ENCODE results near the gene IMMT. TPM values are rescaled to one million over a fixed set of nuclear protein-coding genes. Genes with fewer than 3 reads are reported as not detected.

Gene IMMT
- total RNA-seq, 1 donor from 2014 or later: 99.4 TPM

GRCh38 chr2:86203614-86204013, 8.4 kb upstream of the IMMT start:
- TF ChIP-seq EZH2 (IDR thresholded peaks at IDR 0.05; ENCODE audit: insufficient read depth, low read length): no peak
- no peak for TF ChIP-seq CTCF (IDR thresholded peaks at IDR 0.05; ENCODE audit: insufficient read depth, low read depth, low read length)
- Mint-ChIP-seq H3K27me3 (ENCODE audit: low read depth, unreplicated experiment) (no peaks in the 10 kb centered on the region), H3K36me3 (ENCODE audit: low read depth, unreplicated experiment) (peaks cover 2% of the 10 kb centered on the region), H3K4me1 (ENCODE audit: low read depth, unreplicated experiment) (peaks cover 15% of the 10 kb centered on the region), H3K9me3 (ENCODE audit: unreplicated experiment) (no peaks in the 10 kb centered on the region), H3K27ac (ENCODE audit: unreplicated experiment) (no peak overlapping the region), H3K4me3 (ENCODE audit: unreplicated experiment) (no peak overlapping the region)
- Histone ChIP-seq H3K4me3 (ENCODE audit: insufficient read depth, low read depth, low read length) (no peak overlapping the region), H3K4me2 (ENCODE audit: low read length) (no peak overlapping the region), H3K9ac (ENCODE audit: low read length) (no peak overlapping the region), H3K27me3 (ENCODE audit: insufficient read depth, low read length) (no peaks in the 10 kb centered on the region), H3K27ac (ENCODE audit: low read depth, low read length) (no peak overlapping the region), H3K9me3 (ENCODE audit: insufficient read depth, low read depth, low read length) (no peaks in the 10 kb centered on the region), H3K36me3 (ENCODE audit: insufficient read depth, low read length) (peaks cover 17% of the 10 kb centered on the region), H4K20me1 (ENCODE audit: insufficient read depth, low read length) (peaks cover 16% of the 10 kb centered on the region), H2AFZ (ENCODE audit: low read depth, low read length) (no peak overlapping the region), H3K79me2 (ENCODE audit: insufficient read depth, low read length) (peaks cover 63% of the 10 kb centered on the region), H3K4me1 (ENCODE audit: insufficient read depth, low read length) (no peaks in the 10 kb centered on the region)
- no peak for DNase-seq (ENCODE audit: low read depth)
- no peak for FAIRE-seq

GRCh38 chr2:86202702-86203101, 7.4 kb upstream of the IMMT start:
- peaks cover 16% of the 10 kb centered on the region for H4K20me1 ChIP-seq (ENCODE audit: insufficient read depth, low read length)
- peaks cover 63% of the 10 kb centered on the region for H3K79me2 ChIP-seq (ENCODE audit: insufficient read depth, low read length)
- H3K36me3 ChIP-seq (ENCODE audit: insufficient read depth, low read length): peaks cover 14% of the 10 kb centered on the region
- no peak overlapping the region for H3K4me3 ChIP-seq (ENCODE audit: insufficient read depth, low read depth, low read length)
- no peaks in the 10 kb centered on the region for H3K9me3 ChIP-seq (ENCODE audit: insufficient read depth, low read depth, low read length)
- no peaks in the 10 kb centered on the region for H3K27me3 Mint-ChIP-seq (ENCODE audit: low read depth, unreplicated experiment)
- no peak overlapping the region for H3K4me2 ChIP-seq (ENCODE audit: low read length)
- FAIRE-seq (no peak), DNase-seq (ENCODE audit: low read depth) (no peak)
- no peak overlapping the region for H3K9ac ChIP-seq (ENCODE audit: low read length)
- peak overlapping the region; percentile 30 for H3K4me3 Mint-ChIP-seq (ENCODE audit: unreplicated experiment)
- no peak overlapping the region for H2AFZ ChIP-seq (ENCODE audit: low read depth, low read length)
- H3K4me1 Mint-ChIP-seq (ENCODE audit: low read depth, unreplicated experiment): peaks cover 15% of the 10 kb centered on the region
- H3K4me1 ChIP-seq (ENCODE audit: insufficient read depth, low read length): no peaks in the 10 kb centered on the region
- H3K9me3 Mint-ChIP-seq (ENCODE audit: unreplicated experiment): no peaks in the 10 kb centered on the region
- H3K27ac ChIP-seq (ENCODE audit: low read depth, low read length): no peak overlapping the region
- H3K27me3 ChIP-seq (ENCODE audit: insufficient read depth, low read length): no peaks in the 10 kb centered on the region
- H3K27ac Mint-ChIP-seq (ENCODE audit: unreplicated experiment): no peak overlapping the region
- no peak for TF ChIP-seq CTCF (IDR thresholded peaks at IDR 0.05; ENCODE audit: insufficient read depth, low read depth, low read length)
- TF ChIP-seq EZH2 (IDR thresholded peaks at IDR 0.05; ENCODE audit: insufficient read depth, low read length): no peak
- H3K36me3 Mint-ChIP-seq (ENCODE audit: low read depth, unreplicated experiment): no peaks in the 10 kb centered on the region

GRCh38 chr2:86202336-86202692, 7.1 kb upstream of the IMMT start:
- H3K9me3 Mint-ChIP-seq (ENCODE audit: unreplicated experiment): no peaks in the 10 kb centered on the region
- Histone ChIP-seq H3K9me3 (ENCODE audit: insufficient read depth, low read depth, low read length) (no peaks in the 10 kb centered on the region), H3K27ac (ENCODE audit: low read depth, low read length) (no peak overlapping the region), H2AFZ (ENCODE audit: low read depth, low read length) (no peak overlapping the region), H3K27me3 (ENCODE audit: insufficient read depth, low read length) (no peaks in the 10 kb centered on the region), H3K4me2 (ENCODE audit: low read length) (peak overlapping the region; percentile 50), H3K36me3 (ENCODE audit: insufficient read depth, low read length) (peaks cover 11% of the 10 kb centered on the region), H3K4me1 (ENCODE audit: insufficient read depth, low read length) (no peaks in the 10 kb centered on the region), H3K79me2 (ENCODE audit: insufficient read depth, low read length) (peaks cover 63% of the 10 kb centered on the region), H4K20me1 (ENCODE audit: insufficient read depth, low read length) (peaks cover 16% of the 10 kb centered on the region), H3K4me3 (ENCODE audit: insufficient read depth, low read depth, low read length) (no peak overlapping the region), H3K9ac (ENCODE audit: low read length) (no peak overlapping the region)
- DNase-seq (ENCODE audit: low read depth): no peak
- peak overlapping the region; percentile 60 for H3K27ac Mint-ChIP-seq (ENCODE audit: unreplicated experiment)
- H3K27me3 Mint-ChIP-seq (ENCODE audit: low read depth, unreplicated experiment): no peaks in the 10 kb centered on the region
- TF ChIP-seq CTCF (IDR thresholded peaks at IDR 0.05; ENCODE audit: insufficient read depth, low read depth, low read length): no peak
- no peak for TF ChIP-seq EZH2 (IDR thresholded peaks at IDR 0.05; ENCODE audit: insufficient read depth, low read length)
- peaks cover 15% of the 10 kb centered on the region for H3K4me1 Mint-ChIP-seq (ENCODE audit: low read depth, unreplicated experiment)
- no peaks in the 10 kb centered on the region for H3K36me3 Mint-ChIP-seq (ENCODE audit: low read depth, unreplicated experiment)
- peak overlapping the region; percentile 31 for H3K4me3 Mint-ChIP-seq (ENCODE audit: unreplicated experiment)
- FAIRE-seq: no peak

Data from astrocyte (in vitro differentiated cells and primary cell).